Fibroblast of upper back skin (primary cell): Measurements from ENCODE around the gene FAM174C.
"Not testable (repeated sequence)": the region's sequence is repeated elsewhere in the genome, so short reads cannot be mapped to it uniquely, and the experiment has no call there.

Source experiments
- DNase-seq: peaks from one replicate; pipeline ENCODE4 v3.0.0-alpha.2; 2013

Gene FAM174C

DNA sequence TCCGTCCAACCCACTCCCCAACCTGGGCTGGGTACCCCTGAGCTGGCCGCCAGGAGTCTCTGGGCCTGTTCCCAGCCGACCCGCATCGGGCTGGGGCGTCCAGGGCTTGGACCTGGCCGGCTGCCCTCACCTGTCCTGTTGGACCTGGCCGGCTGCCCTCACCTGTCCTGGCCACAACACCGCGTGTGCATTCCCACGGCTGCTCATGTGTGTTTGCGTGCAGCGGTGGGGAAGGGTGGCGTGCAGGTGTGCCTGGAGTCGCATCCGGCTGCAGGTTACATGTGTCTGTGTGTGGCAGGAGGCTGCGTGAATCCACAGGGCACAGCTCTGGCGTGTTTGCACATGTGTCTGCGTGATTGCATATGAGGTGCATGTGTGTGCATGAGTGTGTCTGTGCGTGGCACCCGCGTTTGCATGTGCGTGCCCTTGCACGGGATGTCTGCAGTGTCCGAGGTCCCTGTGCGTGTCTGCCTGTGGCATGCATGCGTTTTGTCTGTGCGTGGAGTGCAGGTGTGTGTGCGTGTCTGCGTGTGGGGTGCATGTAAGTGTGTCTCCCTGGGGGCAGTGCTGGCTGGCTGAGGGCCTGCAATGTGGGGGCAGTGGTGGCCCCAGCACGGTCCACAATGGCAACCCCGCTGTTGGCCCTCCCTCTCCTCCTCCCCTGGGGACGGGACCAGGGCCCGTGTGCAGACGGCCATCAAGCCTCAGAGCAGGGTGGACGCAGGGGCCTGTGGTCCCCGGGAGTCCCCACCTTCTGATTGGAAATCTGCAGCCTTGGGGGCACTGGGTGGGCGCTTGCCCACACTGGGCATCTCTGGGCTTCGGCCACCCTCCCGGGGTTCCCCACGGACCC is 13.7 kb downstream of the FAM174C start:
- no peak for DNase-seq

DNA sequence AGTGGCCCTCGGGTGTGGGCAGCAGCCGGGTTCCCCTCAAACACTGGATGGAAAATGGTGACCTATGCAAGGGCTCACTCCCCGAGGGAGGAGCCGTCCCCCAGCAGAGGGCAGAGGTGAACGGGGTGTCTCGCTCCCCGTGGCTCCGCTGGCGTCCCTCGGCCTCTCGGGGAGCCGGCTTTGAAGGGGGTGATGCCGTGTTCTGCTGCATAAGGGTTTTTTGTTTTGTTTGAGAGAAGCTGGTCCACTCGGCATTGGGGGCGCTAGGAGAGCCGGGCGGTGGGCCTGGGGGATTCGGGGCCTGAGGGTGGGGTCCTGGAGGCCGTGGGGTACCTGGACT is 14.3 kb downstream of the FAM174C start:
- DNase-seq: no peak

GRCh38 chr19:1290196-1290702 is 14.9 kb downstream of the FAM174C start:
- DNase-seq: no peak

- no peak for DNase-seq
Observed at GRCh38 chr19:1290703-1291651, 15.6 kb downstream of the FAM174C start.

GRCh38 chr19:1291761-1292418 is 16.6 kb downstream of the FAM174C start:
- no peak for DNase-seq

- DNase-seq: no peak
Observed at GRCh38 chr19:1292419-1293151, 17.3 kb downstream of the FAM174C start.

DNA sequence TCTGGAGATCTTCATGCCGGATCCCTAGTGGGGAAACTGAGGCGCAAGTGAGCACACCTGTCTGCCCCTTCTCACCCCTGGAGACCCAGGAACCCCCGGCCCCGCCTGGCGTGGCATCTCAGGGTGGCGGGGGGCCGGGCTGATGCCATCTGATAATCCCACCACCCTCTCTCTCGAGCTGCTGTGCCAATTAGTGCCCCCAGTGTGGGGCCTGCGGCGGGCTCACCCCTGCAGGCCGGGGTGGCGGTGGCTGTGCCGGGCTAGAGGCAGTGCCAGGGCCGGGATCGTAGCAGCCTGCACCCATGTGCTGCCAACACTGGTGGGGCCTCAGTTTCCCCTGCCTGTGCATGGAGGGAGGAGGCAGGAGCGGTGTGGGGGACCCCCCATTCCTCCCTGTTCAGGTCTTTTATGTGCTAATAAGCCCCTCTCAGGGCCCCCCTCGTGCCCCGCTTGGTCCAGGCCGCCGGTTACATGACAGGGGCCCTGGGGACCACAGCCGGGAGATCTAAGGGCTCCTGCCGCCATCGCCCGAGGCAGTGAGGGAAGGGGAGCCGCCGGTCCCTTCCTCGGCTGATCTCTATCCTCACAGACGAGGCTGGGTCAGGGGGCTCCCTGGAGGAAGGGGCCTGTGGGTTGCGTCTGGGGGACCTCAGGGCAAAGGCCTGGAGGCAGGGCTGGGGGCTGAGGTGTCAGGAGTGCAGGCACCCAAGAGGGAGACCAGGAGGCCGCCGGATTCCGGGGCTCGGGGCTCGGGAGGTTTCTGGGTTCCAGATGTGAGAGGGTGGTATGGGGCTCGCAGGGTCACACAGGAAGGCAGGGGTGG is 18.7 kb downstream of the FAM174C start:
- DNase-seq: no peak

GRCh38 chr19:1294688-1295087 is 19.4 kb downstream of the FAM174C start:
- DNase-seq: no peak

- DNase-seq: no peak
Observed at GRCh38 chr19:1295169-1296012, 20.1 kb downstream of the FAM174C start.

GRCh38 chr19:1296078-1296477 is 20.7 kb downstream of the FAM174C start:
- DNase-seq: no peak

- DNase-seq: no peak
Observed at GRCh38 chr19:1296575-1297271, 21.4 kb downstream of the FAM174C start.

DNA sequence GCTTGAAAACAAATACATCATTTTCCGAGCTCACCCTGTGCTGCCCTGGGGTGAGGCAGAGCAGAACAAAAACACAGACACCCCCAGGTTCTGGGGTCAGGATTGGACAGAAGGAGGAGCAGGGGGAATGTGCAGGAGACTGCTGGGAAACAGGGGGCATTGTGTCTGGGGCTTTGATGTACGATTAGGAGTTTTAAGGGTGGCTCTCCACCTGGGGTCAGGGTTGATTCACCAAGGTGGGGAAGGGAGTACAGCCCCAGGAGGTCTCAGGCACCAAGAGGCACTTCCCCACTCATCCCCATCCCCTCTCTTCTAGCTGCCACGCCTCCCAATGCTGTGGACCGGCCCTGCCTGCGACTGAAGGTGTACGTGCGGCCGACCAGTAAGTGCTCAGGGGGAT is 22.9 kb downstream of the FAM174C start:
- DNase-seq: no peak

- no peak for DNase-seq
Observed at GRCh38 chr19:1299801-1300200, 24.5 kb downstream of the FAM174C start.

DNA sequence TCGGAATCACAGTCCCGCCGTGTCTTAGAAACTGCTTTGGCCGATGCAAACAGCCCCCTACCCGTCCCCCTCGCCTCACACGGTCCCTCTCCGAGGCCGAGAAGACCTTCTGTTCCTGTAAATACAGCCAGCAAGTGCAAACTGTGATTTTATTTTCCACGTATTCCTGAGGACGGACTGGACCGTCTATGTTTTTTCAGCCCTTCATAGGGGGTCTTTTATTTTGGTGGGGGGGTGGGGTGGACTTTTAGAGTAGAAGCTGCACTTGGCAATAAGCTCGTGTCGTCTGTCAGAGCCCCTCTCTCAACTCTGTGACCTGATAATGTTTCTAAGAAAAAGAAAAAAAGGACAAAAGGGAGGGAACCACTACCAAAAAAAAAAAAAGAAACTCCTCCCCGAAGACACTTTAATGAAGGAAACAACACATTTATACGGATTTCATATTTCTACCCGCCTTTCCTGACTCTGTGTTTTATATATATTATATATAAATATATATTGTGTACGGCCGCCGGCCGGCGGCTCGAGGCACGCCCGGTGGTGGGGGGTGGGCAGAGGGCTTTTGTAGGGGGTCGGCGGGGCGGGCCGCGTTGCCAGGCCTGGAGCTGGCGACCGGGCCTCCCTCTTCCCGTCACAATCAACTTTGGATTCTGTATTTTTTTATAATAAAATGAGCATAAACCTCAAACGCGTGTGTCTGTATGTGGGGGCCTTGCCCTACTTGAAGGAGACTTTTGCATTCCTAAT is 25.6 kb downstream of the FAM174C start:
- DNase-seq: no peak

DNA sequence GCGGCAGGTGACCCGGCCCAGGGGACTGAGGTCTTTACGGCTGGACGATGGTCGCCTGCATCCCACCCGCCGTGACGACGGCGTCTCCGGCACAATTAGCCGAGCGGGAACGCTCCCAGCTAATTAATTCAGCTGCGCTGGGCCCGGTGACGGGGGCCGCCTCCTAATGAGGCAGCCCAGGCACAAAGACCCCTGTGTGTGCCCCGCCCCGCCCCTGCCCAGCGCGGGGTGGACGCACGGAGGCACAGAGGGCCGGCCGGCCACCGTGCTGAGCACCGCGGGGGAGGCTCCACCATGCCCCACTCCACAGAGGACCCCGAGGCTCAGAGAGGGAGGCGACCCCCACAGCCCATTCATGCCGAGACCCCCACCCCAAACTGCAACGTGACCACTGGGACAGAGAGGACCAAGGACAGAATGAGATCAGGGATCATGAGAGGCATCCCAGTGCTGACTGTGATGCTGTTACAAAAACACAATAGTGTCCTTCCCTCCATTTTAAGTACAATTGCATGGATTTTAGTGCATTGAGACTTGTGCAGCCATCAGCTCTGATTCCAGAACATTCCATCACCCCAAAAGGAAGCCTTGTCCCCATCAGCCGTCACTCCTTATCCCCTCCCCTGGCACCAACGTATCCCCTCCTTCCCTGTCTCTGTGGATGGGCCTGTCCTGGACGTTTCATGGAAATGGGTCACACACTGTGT is 27.4 kb downstream of the FAM174C start:
- DNase-seq: no peak

- no peak for DNase-seq
Observed at GRCh38 chr19:1304197-1304924, 29.0 kb downstream of the FAM174C start.

DNA sequence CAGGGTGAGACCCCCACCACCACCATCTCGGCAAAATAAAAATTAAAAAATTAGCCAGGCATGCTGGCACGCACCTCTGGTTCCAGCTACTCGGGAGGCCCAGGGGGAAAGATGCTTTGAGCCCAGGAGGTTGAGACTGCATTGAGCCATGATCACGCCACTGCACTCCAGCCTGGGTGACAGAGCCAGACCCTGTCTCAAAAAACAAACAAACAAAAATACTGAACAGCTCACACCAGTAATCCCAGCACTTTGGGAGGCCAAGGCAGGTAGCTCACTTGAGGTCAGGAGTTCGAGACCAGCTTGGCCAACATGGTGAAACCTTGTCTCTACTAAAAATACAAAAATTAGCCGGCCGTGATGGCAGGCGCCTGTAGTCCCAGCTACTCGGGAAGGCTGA is 30.0 kb downstream of the FAM174C start:
- DNase-seq: not testable (repeated sequence)

- no peak for DNase-seq
Observed at GRCh38 chr19:1307320-1307719, 32.0 kb downstream of the FAM174C start.
